K562 (cell line): ENCODE results near the gene FMN1. TPM values are rescaled to one million over a fixed set of nuclear protein-coding genes. Genes with fewer than 3 reads are reported as not detected.

Experiments
- ATAC-seq: fragments of 200-7000 bp; cut with Tn5 transposase; 3 replicates; pipeline ENCODE4 v1.9.1; 2020; ENCODE audit warnings: moderate library complexity
- BruUV-seq: library from RNA; stranded (reverse); fragments of 400-500 nt; replicated peaks from 2 replicates; lab custom pipeline; 2021; lab: Mats Ljungman, UMichigan
- CTCF ChIA-PET: fragments of 300-600 bp; formaldehyde crosslinking; extraction: SDS; loops from one replicate; lab custom pipeline; 2021; ENCODE audit warnings: low intra/inter-chr PET ratio; lab: Yijun Ruan, JAX
- POLR2A ChIA-PET: fragments of 300-600, 350-650 bp; sonication (Branson Sonifier 250); formaldehyde crosslinking; extraction: SDS; loops from one replicate; lab custom pipeline; 2021; ENCODE audit warnings: antibody characterized with exemption, inconsistent platforms; lab: Yijun Ruan, JAX
- DNase-seq, 4 experiments: peaks; one replicate each; pipeline versions ENCODE4 v3.0.0 to v3.0.0-alpha.2; 2011 to 2018; ENCODE audit warnings: low spot score in 3 of 4, mixed read lengths in 3 of 4; ENCODE audit errors: extremely low read depth in 1 of 4
- FAIRE-seq: peaks from 2 replicates; lab custom pipeline; 2011; peaks lifted over from hg19 to GRCh38; lab: Jason Lieb, UNC
- H2AFZ ChIP-seq: 2 replicates; pipeline ENCODE4 v1.6.0; 2011; ENCODE audit warnings: low read depth, low read length, control low read depth, inconsistent platforms
- H3K27ac ChIP-seq: fragments of 200-600 bp; 3 replicates; pipeline ENCODE4 v1.8.0; 2011; ENCODE audit warnings: low read depth, mild to moderate bottlenecking, control low read depth, inconsistent platforms, low read length, moderate library complexity, mixed read lengths; ENCODE audit errors: extremely low read depth
- H3K27me3 ChIP-seq, 2 experiments: fragments of 300-600 bp in 1 of 2; 2 replicates in 1 of 2; 3 replicates in 1 of 2; pipeline versions ENCODE4 v1.6.0 to v1.8.0; 2011; ENCODE audit warnings: inconsistent platforms in 2 of 2, low read length in 2 of 2, mild to moderate bottlenecking in 1 of 2, mixed read lengths in 1 of 2, moderate library complexity in 1 of 2; ENCODE audit not compliant: control insufficient read depth in 2 of 2, insufficient read depth in 2 of 2
- H3K36me3 ChIP-seq: fragments of 300-600 bp; 3 replicates; pipeline ENCODE4 v1.8.0; 2011; ENCODE audit warnings: mild to moderate bottlenecking, low read length, inconsistent platforms; ENCODE audit not compliant: control insufficient read depth, insufficient read depth
- H3K4me1 ChIP-seq, 2 experiments: fragments of 200-600 bp in 1 of 2; replicated peaks in 1 of 2; 2 replicates in 1 of 2; 3 replicates in 1 of 2; pipeline versions ENCODE4 v1.5.1 to v1.8.0; 2011; ENCODE audit warnings: inconsistent platforms in 2 of 2, low read length in 2 of 2, mild to moderate bottlenecking in 1 of 2, mixed read lengths in 1 of 2, moderate library complexity in 1 of 2; ENCODE audit not compliant: control insufficient read depth in 2 of 2, insufficient read depth in 2 of 2
- H3K4me2 ChIP-seq: 2 replicates; pipeline ENCODE4 v1.6.1; 2011; ENCODE audit warnings: low read length, control low read depth, inconsistent platforms, mixed read lengths; ENCODE audit not compliant: insufficient read depth
- H3K4me3 ChIP-seq: fragments of 200-600 bp; sonication (generic), shearing (Covaris generic); 2 replicates; pipeline ENCODE4 v1.5.1; 2016; ENCODE audit warnings: control low read depth, inconsistent platforms
- H3K79me2 ChIP-seq: fragments of 200-600 bp; 3 replicates; pipeline ENCODE4 v1.8.0; 2011; ENCODE audit warnings: low read length, inconsistent platforms; ENCODE audit not compliant: control insufficient read depth, insufficient read depth
- H3K9ac ChIP-seq, 2 experiments: 2 replicates each; pipeline versions ENCODE4 v1.6.0 to v1.6.1; 2011; ENCODE audit warnings: low read depth in 2 of 2, low read length in 2 of 2, control low read depth in 1 of 2, inconsistent platforms in 1 of 2, mild to moderate bottlenecking in 1 of 2, mixed read lengths in 1 of 2; ENCODE audit not compliant: insufficient read depth in 1 of 2
- H3K9me1 ChIP-seq: one replicate; pipeline ENCODE4 v1.6.0; 2011; ENCODE audit warnings: inconsistent platforms, mild to moderate bottlenecking, low read length, moderate library complexity; ENCODE audit not compliant: control insufficient read depth, insufficient read depth
- H3K9me3 ChIP-seq: replicated peaks from 2 replicates; pipeline ENCODE4 v1.5.1; 2011; ENCODE audit warnings: low read depth, low read length, inconsistent platforms; ENCODE audit not compliant: control insufficient read depth, insufficient read depth
- H4K20me1 ChIP-seq: replicated peaks from 2 replicates; pipeline ENCODE4 v1.6.1; 2011; ENCODE audit warnings: low read length, inconsistent platforms, mixed read lengths; ENCODE audit not compliant: control insufficient read depth, insufficient read depth
- CBX8 ChIP-seq: fragments of 200-600 bp; sonication (generic); IDR thresholded peaks from 2 replicates; pipeline ENCODE4 v1.6.1; 2012; ENCODE audit warnings: borderline replicate concordance, mixed run types, low read depth, mild to moderate bottlenecking, moderate library complexity, mixed read lengths, low read length, control low read depth, inconsistent platforms; ENCODE audit not compliant: poor library complexity, severe bottlenecking; ENCODE audit errors: extremely low read depth
- HDAC1 ChIP-seq, 2 experiments: fragments of 450-650 bp; IDR thresholded peaks; 2 replicates each; pipeline ENCODE4 v1.6.1; 2016 to 2017; ENCODE audit warnings: inconsistent platforms in 1 of 2, mild to moderate bottlenecking in 1 of 2, moderate library complexity in 1 of 2
- NCOR1 ChIP-seq: fragments of 450-650 bp; IDR thresholded peaks from 2 replicates; pipeline ENCODE4 v1.6.1; 2016; ENCODE audit warnings: mild to moderate bottlenecking, moderate library complexity
- NUFIP1 ChIP-seq: fragments of 450-650 bp; IDR thresholded peaks from 2 replicates; pipeline ENCODE4 v1.6.1; 2018; ENCODE audit not compliant: partially characterized antibody
- SMARCB1 ChIP-seq: IDR thresholded peaks from 2 replicates; pipeline ENCODE4 v1.6.1; 2011; ENCODE audit warnings: improper control_type of control experiment, low read depth; ENCODE audit not compliant: insufficient read length
- SREBF2 ChIP-seq: sonication (generic); formaldehyde crosslinking; IDR thresholded peaks from 2 replicates; pipeline ENCODE4 v1.4.0; 2020; ENCODE audit warnings: mild to moderate bottlenecking, missing genetic modification reagents
- SRSF9 ChIP-seq: fragments of 200-400 bp; formaldehyde crosslinking; IDR thresholded peaks from 2 replicates; pipeline ENCODE4 v1.6.1; 2017; ENCODE audit warnings: low read depth, low read length, borderline replicate concordance
- ZEB2 ChIP-seq: fragments of 450-650 bp; IDR thresholded peaks from 2 replicates; pipeline ENCODE4 v1.6.1; 2016
- ZNF274 ChIP-seq: IDR thresholded peaks from 2 replicates; pipeline ENCODE4 v1.6.1; 2011; ENCODE audit warnings: low read depth, mild to moderate bottlenecking, low read length, moderate library complexity, borderline replicate concordance
- ZNF347 ChIP-seq: fragments of 450-650 bp; formaldehyde crosslinking; IDR thresholded peaks from 2 replicates; pipeline ENCODE4 v1.4.0; 2020; ENCODE audit warnings: low read depth, mild to moderate bottlenecking, moderate library complexity
- ZNF609 ChIP-seq: sonication (generic); formaldehyde crosslinking; IDR thresholded peaks from 2 replicates; pipeline ENCODE4 v1.8.1; 2023; ENCODE audit warnings: missing genetic modification reagents, mild to moderate bottlenecking, borderline replicate concordance
- WGBS: fragments of 100-300 bp; shearing (Covaris generic); methylation state at CpG from one replicate; pipeline ENCODE4 v1.1.6; 2016; ENCODE audit warnings: low coverage, mixed read lengths; ENCODE audit not compliant: insufficient coverage; ENCODE audit errors: missing lambda C conversion rate; 5-methylcytosine and 5-hydroxymethylcytosine counted together
- in situ Hi-C: fragments of 300-500 bp; cut with MboI; formaldehyde crosslinking; loops from 4 replicates; pipeline ENCODE4 v1.15.0; 2018; ENCODE audit warnings: inconsistent platforms, mixed read lengths
- intact Hi-C: fragments of 100-400 bp; cut with micrococcal nuclease; formaldehyde crosslinking; loops from 2 replicates; pipeline ENCODE4 v1.14.2; 2022
- polyA plus RNA-seq, 8 experiments: library from polyadenylated mRNA; depleted of rRNA in 4 of 8; stranded (reverse) in 5 of 8; unstranded in 3 of 8; fragments of >200 nt; fragmentation: Nextera tagmentation in 2 of 8; fragmentation: Illumina TruSeq in 1 of 8; extraction: Ambion mirVana in 2 of 8; extraction: Trizol in 1 of 8; gene quantifications; 2 replicates each; pipeline versions ENCODE4 v1.2.1 to v1.2.3, GENCODE V29; 2011 to 2014; ENCODE audit warnings: inconsistent platforms in 1 of 8, missing spikeins in 1 of 8
- total RNA-seq, 7 experiments: library from RNA; depleted of rRNA in 6 of 7; stranded (reverse); fragments of >200 nt in 6 of 7; fragmentation: Illumina TruSeq in 2 of 7; extraction: Trizol in 2 of 7; gene quantifications; 2 replicates each; pipeline versions ENCODE4 v1.2.1 to v1.2.3, GENCODE V29; 2011 to 2021; ENCODE audit warnings: low replicate concordance in 1 of 7
- TF ChIP-seq, protein P1 (sequence below), 2 experiments: fragments of 250-450 bp in 1 of 2; fragments of 450-650 bp in 1 of 2; sonication (Bioruptor Pico) in 1 of 2; IDR thresholded peaks; 2 replicates each; pipeline versions ENCODE4 v1.6.1 to v1.8.0; 2016 to 2021; ENCODE audit warnings: mild to moderate bottlenecking in 2 of 2, moderate library complexity in 2 of 2, missing compliant biosample characterization in 1 of 2, missing genetic modification characterization in 1 of 2
- TF ChIP-seq, protein P2 (sequence below): fragments of 250-450 bp; sonication (Bioruptor Pico); IDR thresholded peaks from 2 replicates; pipeline ENCODE4 v1.4.0; 2020; ENCODE audit warnings: mild to moderate bottlenecking, moderate library complexity, borderline replicate concordance

FMN1 gene
- total and polyA plus RNA-seq, 9 of the 15 experiments (the other 6 are each of a cell fraction or from before 2014, with no cell fraction given) = 0.03 to 0.07 (median 0.04) TPM; not detected in 6

GRCh38 chr15:33016405-33017024 is 178.0 kb downstream of the FMN1 start:
- H3K4me2 ChIP-seq = no peak overlapping the region
- 1% methylated on average over 10 of the region's 10 CpGs for whole genome bisulfite sequencing
- no peaks in the 10 kb centered on the region for H3K9me3 ChIP-seq
- no TSS peak for BruUV-seq
- ChIA-PET CTCF (no interaction called here), POLR2A (no interaction called here)
- H3K27me3 ChIP-seq = peaks cover 0 to 11% of the 10 kb centered on the region in 2 experiments; a peak in 2 of 5 replicates
- H3K9me1 ChIP-seq = no peaks in the 10 kb centered on the region
- no peak for DNase-seq
- H3K36me3 ChIP-seq = no peaks in the 10 kb centered on the region
- H3K9ac ChIP-seq = no peak overlapping the region
- no peak overlapping the region for H3K27ac ChIP-seq
- no peak overlapping the region for H2AFZ ChIP-seq
- no peak for ATAC-seq
- no peaks in the 10 kb centered on the region; a peak in 1 of 5 replicates for H3K4me1 ChIP-seq
- H4K20me1 ChIP-seq = no peaks in the 10 kb centered on the region
- FAIRE-seq = no peak
- in situ Hi-C loops (no loop called here), intact Hi-C loops (no loop called here)
- H3K79me2 ChIP-seq = no peaks in the 10 kb centered on the region
- H3K4me3 ChIP-seq = no peak overlapping the region
- TF ChIP-seq, protein P1, sequence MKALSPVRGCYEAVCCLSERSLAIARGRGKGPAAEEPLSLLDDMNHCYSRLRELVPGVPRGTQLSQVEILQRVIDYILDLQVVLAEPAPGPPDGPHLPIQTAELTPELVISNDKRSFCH (CRISPR knock-in tag; IDR thresholded peaks at IDR 0.05) = no peak
- TF ChIP-seq, protein P1 (tag; IDR thresholded peaks at IDR 0.05) = no peak
- TF ChIP-seq CBX8 = no peak
- no peak for TF ChIP-seq HDAC1 (IDR thresholded peaks at IDR 0.05)
- no peak for TF ChIP-seq NUFIP1
- TF ChIP-seq SMARCB1 = no peak
- no peak for TF ChIP-seq ZNF347 (CRISPR knock-in tag)
- TF ChIP-seq ZEB2 = no peak
- TF ChIP-seq SREBF2 (CRISPR knock-in tag) = no peak
- TF ChIP-seq, protein P2, sequence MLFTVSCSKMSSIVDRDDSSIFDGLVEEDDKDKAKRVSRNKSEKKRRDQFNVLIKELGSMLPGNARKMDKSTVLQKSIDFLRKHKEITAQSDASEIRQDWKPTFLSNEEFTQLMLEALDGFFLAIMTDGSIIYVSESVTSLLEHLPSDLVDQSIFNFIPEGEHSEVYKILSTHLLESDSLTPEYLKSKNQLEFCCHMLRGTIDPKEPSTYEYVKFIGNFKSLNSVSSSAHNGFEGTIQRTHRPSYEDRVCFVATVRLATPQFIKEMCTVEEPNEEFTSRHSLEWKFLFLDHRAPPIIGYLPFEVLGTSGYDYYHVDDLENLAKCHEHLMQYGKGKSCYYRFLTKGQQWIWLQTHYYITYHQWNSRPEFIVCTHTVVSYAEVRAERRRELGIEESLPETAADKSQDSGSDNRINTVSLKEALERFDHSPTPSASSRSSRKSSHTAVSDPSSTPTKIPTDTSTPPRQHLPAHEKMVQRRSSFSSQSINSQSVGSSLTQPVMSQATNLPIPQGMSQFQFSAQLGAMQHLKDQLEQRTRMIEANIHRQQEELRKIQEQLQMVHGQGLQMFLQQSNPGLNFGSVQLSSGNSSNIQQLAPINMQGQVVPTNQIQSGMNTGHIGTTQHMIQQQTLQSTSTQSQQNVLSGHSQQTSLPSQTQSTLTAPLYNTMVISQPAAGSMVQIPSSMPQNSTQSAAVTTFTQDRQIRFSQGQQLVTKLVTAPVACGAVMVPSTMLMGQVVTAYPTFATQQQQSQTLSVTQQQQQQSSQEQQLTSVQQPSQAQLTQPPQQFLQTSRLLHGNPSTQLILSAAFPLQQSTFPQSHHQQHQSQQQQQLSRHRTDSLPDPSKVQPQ (CRISPR knock-in tag) = no peak
- TF ChIP-seq ZNF274 = no peak
- TF ChIP-seq ZNF609 (CRISPR knock-in tag) = no peak
- no peak for TF ChIP-seq NCOR1
- TF ChIP-seq SRSF9 = no peak
